HG03354 (cell line): ENCODE data around the gene SLC7A4.
"Not testable (repeated sequence)": the region's sequence is repeated elsewhere in the genome, so short reads cannot be mapped to it uniquely, and the experiment has no call there.

Source experiments
- ATAC-seq: cut with Tn5 transposase; IDR thresholded peaks from one replicate; pipeline ENCODE4 v1.9.1; 2021; ENCODE audit warnings: mild to moderate bottlenecking; ENCODE audit not compliant: unreplicated experiment, poor library complexity, severe bottlenecking

SLC7A4 gene

GRCh38 chr22:21064917-21065864 is 32.8 kb upstream of the SLC7A4 start:
- ATAC-seq: no peak

- ATAC-seq: not testable (repeated sequence)
Observed at GRCh38 chr22:21064425-21064824, 32.1 kb upstream of the SLC7A4 start.

- ATAC-seq: not testable (repeated sequence)
Observed at GRCh38 chr22:21061660-21062321, 29.4 kb upstream of the SLC7A4 start.

- not testable (repeated sequence) for ATAC-seq
Observed at GRCh38 chr22:21060363-21060762, 28.0 kb upstream of the SLC7A4 start.

- no peak for ATAC-seq
Observed at GRCh38 chr22:21055880-21056319, 23.5 kb upstream of the SLC7A4 start.

GRCh38 chr22:21055564-21055834 is 23.1 kb upstream of the SLC7A4 start:
- no peak for ATAC-seq

- ATAC-seq: no peak
Observed at GRCh38 chr22:21054714-21055563, 22.6 kb upstream of the SLC7A4 start.

GRCh38 chr22:21054046-21054713 is 21.8 kb upstream of the SLC7A4 start:
- no peak for ATAC-seq

- no peak for ATAC-seq
Observed at GRCh38 chr22:21052715-21053459, 20.5 kb upstream of the SLC7A4 start.

GRCh38 chr22:21051831-21052400 is 19.6 kb upstream of the SLC7A4 start:
- ATAC-seq: no peak

- no peak for ATAC-seq
Observed at GRCh38 chr22:21051145-21051830, 18.9 kb upstream of the SLC7A4 start.

GRCh38 chr22:21048965-21049364 is 16.6 kb upstream of the SLC7A4 start:
- not testable (repeated sequence) for ATAC-seq

- not testable (repeated sequence) for ATAC-seq
Observed at GRCh38 chr22:21048448-21048847, 16.1 kb upstream of the SLC7A4 start.

GRCh38 chr22:21047730-21048129 is 15.4 kb upstream of the SLC7A4 start:
- no peak for ATAC-seq

- no peak for ATAC-seq
Observed at GRCh38 chr22:21047035-21047661, 14.8 kb upstream of the SLC7A4 start.

GRCh38 chr22:21045585-21046294 is 13.4 kb upstream of the SLC7A4 start, which contains the start of gene LRRC74B:
Gene LRRC74B (plus strand): TSS chr22:21045946. CDS start chr22:21045987, 41 bp downstream.
- peak; percentile 96 for ATAC-seq
